T-cell (primary cell): ENCODE measurements around the gene PCDHA11. TPM values are rescaled to one million over a fixed set of nuclear protein-coding genes. Genes with fewer than 3 reads are reported as not detected.
"Not testable (repeated sequence)": the region's sequence is repeated elsewhere in the genome, so short reads cannot be mapped to it uniquely, and the experiment has no call there.

Experiments used
- ATAC-seq, 4 experiments: fragments of 200-7000 bp in 3 of 4; fragments of 150-1000 bp in 1 of 4; cut with Tn5 transposase; replicated peaks in 1 of 4; 1 replicate in 3 of 4; 2 replicates in 1 of 4; pipeline ENCODE4 v1.10.0; 2021; ENCODE audit warnings: moderate library complexity in 3 of 4, mild to moderate bottlenecking in 2 of 4, moderate number of reproducible peaks in 1 of 4
- CTCF ChIA-PET, 2 donors: fragments of 300-600 bp; sonication (Branson Sonifier 250); formaldehyde crosslinking; loops; one replicate each; lab custom pipeline; 2022; ENCODE audit warnings: antibody characterized with exemption in 2 of 2; lab: Charles Lee
- POLR2A ChIA-PET, 2 donors: fragments of 300-600 bp; sonication (Branson Sonifier 250); formaldehyde crosslinking; loops; one replicate each; lab custom pipeline; 2022; ENCODE audit warnings: antibody characterized with exemption in 2 of 2; lab: Charles Lee
- DNase-seq, 35 experiments: peaks; one replicate each; pipeline versions ENCODE4 v3.0.0 to v3.0.0-alpha.2; 2013 to 2023
- H3K27ac ChIP-seq: one replicate; pipeline ENCODE4 v1.5.1; 2013; ENCODE audit warnings: low read length
- H3K27me3 ChIP-seq, 2 experiments: replicated peaks in 1 of 2; 1 replicate in 1 of 2; 2 replicates in 1 of 2; pipeline versions ENCODE4 v1.6.1 to v1.7.0; 2013; ENCODE audit warnings: low read length in 1 of 2, mixed read lengths in 1 of 2; ENCODE audit not compliant: control insufficient read depth in 2 of 2, insufficient read depth in 2 of 2; ENCODE audit errors: extremely low read depth in 1 of 2
- H3K36me3 ChIP-seq, 2 donors: 1 replicate in 1 of 2; 2 replicates in 1 of 2; pipeline versions ENCODE4 v1.6.1 to v1.7.0; 2013; ENCODE audit warnings: low read length in 1 of 2; ENCODE audit not compliant: control insufficient read depth in 2 of 2, insufficient read depth in 1 of 2; ENCODE audit errors: extremely low read depth in 1 of 2
- H3K4me1 ChIP-seq, 2 experiments: 1 replicate in 1 of 2; 2 replicates in 1 of 2; pipeline versions ENCODE4 v1.6.1 to v1.7.0; 2013; ENCODE audit warnings: low read length in 2 of 2, mixed read lengths in 1 of 2; ENCODE audit not compliant: insufficient read depth in 2 of 2, control insufficient read depth in 1 of 2; ENCODE audit errors: extremely low read depth in 1 of 2
- H3K4me3 ChIP-seq, 2 donors: 1 replicate in 1 of 2; 2 replicates in 1 of 2; pipeline versions ENCODE4 v1.5.1 to v1.7.0; 2013; ENCODE audit warnings: mild to moderate bottlenecking in 2 of 2, low read length in 1 of 2, moderate library complexity in 1 of 2; ENCODE audit not compliant: control insufficient read depth in 1 of 2; ENCODE audit errors: extremely low read depth in 1 of 2
- H3K9me3 ChIP-seq: 2 replicates; pipeline ENCODE4 v1.7.0; 2013
- H3K27ac Mint-ChIP-seq, 2 donors: one replicate each; pipeline ENCODE4 v1.8.0; 2020 to 2021; ENCODE audit warnings: mild to moderate bottlenecking in 2 of 2, mixed read lengths in 2 of 2
- H3K27me3 Mint-ChIP-seq, 2 donors: one replicate each; pipeline ENCODE4 v1.8.0; 2021 to 2022; ENCODE audit warnings: mixed read lengths in 2 of 2
- H3K36me3 Mint-ChIP-seq: one replicate; pipeline ENCODE4 v1.8.0; 2021; ENCODE audit warnings: mixed read lengths
- H3K4me1 Mint-ChIP-seq, 3 donors: one replicate each; pipeline ENCODE4 v1.8.0; 2020 to 2022; ENCODE audit warnings: mixed read lengths in 3 of 3, mild to moderate bottlenecking in 1 of 3
- H3K4me3 Mint-ChIP-seq, 3 donors: one replicate each; pipeline ENCODE4 v1.8.0; 2020 to 2022; ENCODE audit warnings: mild to moderate bottlenecking in 3 of 3, mixed read lengths in 3 of 3, moderate library complexity in 3 of 3
- H3K9me3 Mint-ChIP-seq, 3 donors: one replicate each; pipeline ENCODE4 v1.8.0; 2020 to 2022; ENCODE audit warnings: mixed read lengths in 3 of 3
- WGBS: methylation state at CpG from one replicate; pipeline ENCODE4 v1.1.5; 2013; ENCODE audit warnings: missing lambda C conversion rate; ENCODE audit not compliant: insufficient coverage; 5-methylcytosine and 5-hydroxymethylcytosine counted together
- total RNA-seq, 35 experiments: library from RNA in 6 of 35; stranded (reverse) in 6 of 35; fragments of 120-200 nt in 1 of 35; gene quantifications; one replicate each; pipeline versions ENCODE4 v1.2.1 to v1.2.4 and lab custom pipeline; 2013 to 2026

PCDHA11 gene
- total RNA-seq, 5 donors from 2014 or later (not counting 1 experiment from before 2014, with no cell fraction given): not detected

- Histone ChIP-seq H3K27me3 (peaks cover 0 to 9% of the 10 kb centered on the region in 2 experiments), H3K4me3 (no peak within 1 kb of the TSS), H3K36me3 (no peaks in the 10 kb centered on the region), H3K27ac (no peak within 1 kb of the TSS), H3K9me3 (no peaks in the 10 kb centered on the region), H3K4me1 (no peaks in the 10 kb centered on the region)
- H3K9me3 Mint-ChIP-seq: peaks cover 7 to 23% (median 13%) of the 10 kb centered on the region in 3 donors
- no peak within 1 kb of the TSS for H3K27ac Mint-ChIP-seq
- no peaks in the 10 kb centered on the region for H3K36me3 Mint-ChIP-seq
- DNase-seq (no peak), ATAC-seq (no peak)
- POLR2A ChIA-PET: no interaction called here
- CTCF ChIA-PET: no interaction called here
- peaks cover 18 to 22% of the 10 kb centered on the region in 2 donors for H3K27me3 Mint-ChIP-seq
- WGBS: 42% methylated on average over 21 of the region's 47 CpGs
- peaks cover 0 to 2% (median 0%) of the 10 kb centered on the region in 3 donors for H3K4me1 Mint-ChIP-seq
- no peak within 1 kb of the TSS for H3K4me3 Mint-ChIP-seq
Observed at GRCh38 chr5:140840978-140841962, 27.5 kb upstream of the PCDHA11 start, which contains the start of gene PCDHA8. PCDHA8 (plus strand) TSS chr5:140841187; CDS start chr5:140841322, 135 bp downstream.

GRCh38 chr5:140842798-140843733, 25.7 kb upstream of the PCDHA11 start:
- ChIA-PET CTCF (no interaction called here), POLR2A (no interaction called here)
- 61% methylated on average over 75 of the region's 87 CpGs for WGBS
- Histone ChIP-seq H3K27me3 (peaks cover 2 to 10% of the 10 kb centered on the region in 2 experiments), H3K27ac (no peak overlapping the region), H3K4me1 (no peaks in the 10 kb centered on the region), H3K4me3 (no peak overlapping the region), H3K9me3 (no peaks in the 10 kb centered on the region), H3K36me3 (no peaks in the 10 kb centered on the region)
- peaks cover 11 to 17% (median 15%) of the 10 kb centered on the region in 3 donors for H3K9me3 Mint-ChIP-seq
- peaks cover 0 to 2% (median 0%) of the 10 kb centered on the region in 3 donors for H3K4me1 Mint-ChIP-seq
- no peak overlapping the region for H3K4me3 Mint-ChIP-seq
- no peak for ATAC-seq
- peaks cover 22 to 32% of the 10 kb centered on the region in 2 donors for H3K27me3 Mint-ChIP-seq
- H3K27ac Mint-ChIP-seq: no peak overlapping the region
- no peak for DNase-seq
- H3K36me3 Mint-ChIP-seq: no peaks in the 10 kb centered on the region

- ATAC-seq, H3K4me1 Mint-ChIP-seq, CTCF ChIA-PET, H3K36me3 ChIP-seq, DNase-seq, H3K36me3 Mint-ChIP-seq, POLR2A ChIA-PET, H3K4me3 Mint-ChIP-seq, H3K27ac Mint-ChIP-seq, H3K9me3 ChIP-seq, H3K4me1 ChIP-seq, H3K27ac ChIP-seq, H3K4me3 ChIP-seq, H3K9me3 Mint-ChIP-seq: not testable (repeated sequence)
- H3K27me3 ChIP-seq: peaks cover 4 to 19% of the 10 kb centered on the region in 2 experiments
- H3K27me3 Mint-ChIP-seq: peaks cover 8 to 22% of the 10 kb centered on the region in 2 donors
- 36% methylated on average over 22 of the region's 48 CpGs for WGBS
Observed at GRCh38 chr5:140848139-140849102, 20.3 kb upstream of the PCDHA11 start, which contains the start of gene PCDHA9. PCDHA9 (plus strand) TSS chr5:140848382; CDS start chr5:140848496, 114 bp downstream.

GRCh38 chr5:140849831-140850634, 18.7 kb upstream of the PCDHA11 start:
- POLR2A ChIA-PET: interaction anchor here in 1 of 2 donors (0.6 kb wide), 1 partner anchor 914 kb away, joined by 5 read pairs; no protein-coding TSS in a partner anchor
- H3K9me3 ChIP-seq: not testable (repeated sequence)

More at GRCh38 chr5:140849831-140850634, 18.7 kb upstream of the PCDHA11 start:
- ATAC-seq, H3K9me3 Mint-ChIP-seq, H3K36me3 Mint-ChIP-seq, DNase-seq, H3K36me3 ChIP-seq, H3K4me1 Mint-ChIP-seq, H3K4me1 ChIP-seq, H3K27ac ChIP-seq, H3K4me3 Mint-ChIP-seq, CTCF ChIA-PET, H3K27ac Mint-ChIP-seq: not testable (repeated sequence)
- Histone ChIP-seq H3K27me3 (peaks cover 4 to 23% of the 10 kb centered on the region in 2 experiments), H3K4me3 (peak overlapping the region in 1 of 2 donors; percentile 23)
- peaks cover 8 to 24% of the 10 kb centered on the region in 2 donors for H3K27me3 Mint-ChIP-seq
- 56% methylated on average over 100 of the region's 101 CpGs for WGBS
